Measurements from ENCODE around the gene SRCAP.

DNA sequence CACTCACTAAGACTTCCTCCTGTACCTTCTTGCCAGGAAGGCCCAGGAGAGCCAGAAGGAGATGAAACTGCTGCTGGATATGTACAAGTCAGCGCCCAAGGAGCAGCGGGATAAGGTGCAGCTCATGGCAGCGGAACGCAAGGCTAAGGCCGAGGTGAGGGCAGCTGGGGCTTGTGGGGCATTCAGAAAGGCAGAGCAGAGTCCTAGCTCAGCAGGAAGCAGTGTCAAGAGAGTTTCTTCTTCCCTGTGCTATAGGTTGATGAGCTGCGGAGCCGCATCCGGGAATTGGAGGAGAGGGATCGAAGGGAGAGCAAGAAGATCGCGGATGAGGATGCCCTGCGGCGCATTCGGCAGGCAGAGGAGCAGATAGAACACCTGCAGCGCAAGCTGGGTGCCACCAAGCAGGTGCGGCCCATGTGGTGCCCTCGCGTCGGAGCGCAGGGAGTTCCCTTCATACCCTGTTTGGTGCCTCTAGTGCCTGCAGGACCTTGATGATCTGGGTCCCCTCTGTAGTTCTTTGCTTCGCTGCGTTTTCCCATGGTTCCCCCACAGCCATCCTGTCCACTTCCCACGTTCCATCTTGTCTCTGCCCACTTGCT lies 69.7 kb downstream of the SRCAP start:
- TF ChIP-seq EZH2 (IDR thresholded peaks at IDR 0.05; ENCODE audit: insufficient read depth, poor library complexity, severe bottlenecking) (no peak), EZH2phosphoT487 (IDR thresholded peaks at IDR 0.05; ENCODE audit: insufficient read depth, low read depth) (no peak)
